ENCODE measurements around the gene CAPNS2.
"Not testable (repeated sequence)": the region's sequence is repeated elsewhere in the genome, so short reads cannot be mapped to it uniquely, and the experiment has no call there.

Gene CAPNS2

DNA sequence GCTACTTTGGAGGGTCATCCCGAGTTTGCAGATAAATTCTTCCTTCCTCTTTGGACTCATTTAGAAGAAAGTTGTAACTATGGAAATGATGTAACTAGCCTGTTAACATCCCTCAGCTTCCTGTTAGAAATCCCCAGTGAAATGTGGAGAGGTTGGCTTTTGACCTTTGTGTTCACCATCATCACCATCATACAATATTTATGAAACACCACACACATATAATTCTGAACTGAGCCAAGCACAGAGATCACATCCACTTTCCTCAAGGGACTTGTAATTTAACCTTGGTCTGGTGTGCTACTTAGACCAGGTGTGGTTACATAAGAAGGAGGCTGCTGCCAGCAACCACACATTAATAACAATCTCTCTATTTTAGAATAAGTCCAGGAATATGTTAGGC is 2.5 kb downstream of the CAPNS2 start:
- no peak for DNase-seq

DNA sequence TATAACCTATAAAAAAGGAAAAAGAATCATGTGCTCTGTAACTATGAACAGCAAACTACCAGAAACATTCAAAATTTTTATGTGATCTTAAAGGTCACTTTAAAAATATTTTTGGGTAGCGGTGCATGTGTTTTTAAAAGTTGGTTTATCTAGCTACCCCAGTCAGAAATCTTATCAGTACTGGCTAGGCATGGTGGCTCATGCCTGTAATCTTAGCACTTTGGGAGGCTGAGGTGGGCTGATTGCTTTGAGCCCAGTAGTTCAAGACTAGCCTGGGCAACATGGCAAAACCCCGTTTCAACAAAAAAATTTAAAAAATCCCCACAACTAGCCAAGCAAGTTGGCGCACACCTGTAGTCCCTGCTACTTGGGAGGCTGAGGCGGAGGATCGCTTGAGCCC is 3.7 kb downstream of the CAPNS2 start:
- no peak for DNase-seq

DNA sequence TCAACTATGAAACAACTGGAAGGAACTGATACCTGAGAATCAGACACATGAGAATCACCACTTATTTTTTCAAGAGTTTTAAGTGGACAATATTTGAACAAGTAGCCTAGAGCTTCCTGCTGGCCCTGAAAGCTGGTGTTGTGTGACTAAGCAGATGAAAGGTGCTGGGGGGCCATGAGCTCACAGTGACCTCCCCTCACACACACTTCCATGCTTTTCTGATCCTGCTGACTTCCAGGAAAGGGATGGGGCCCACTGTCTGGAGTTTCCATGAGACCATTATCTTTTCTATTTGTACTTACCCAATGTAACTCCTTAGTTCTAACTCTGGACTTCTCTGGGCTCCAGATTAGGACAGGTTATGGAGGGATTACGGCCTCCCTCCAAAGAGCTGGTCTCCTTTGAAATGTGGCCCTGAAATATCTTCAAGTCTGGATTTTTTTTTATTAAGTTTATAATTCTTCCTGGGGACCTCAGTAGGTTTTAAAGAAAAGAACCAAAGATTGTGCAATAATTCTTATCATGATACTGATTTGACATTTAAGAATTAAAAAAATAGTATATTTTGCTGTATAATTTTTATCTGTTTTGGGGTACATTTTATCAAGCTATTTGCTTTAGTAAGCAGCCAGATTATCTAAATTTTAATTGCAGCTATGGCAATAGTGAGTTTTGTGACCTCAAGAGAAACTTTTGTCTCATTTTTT is 4.9 kb downstream of the CAPNS2 start:
- DNase-seq, result no peak

DNA sequence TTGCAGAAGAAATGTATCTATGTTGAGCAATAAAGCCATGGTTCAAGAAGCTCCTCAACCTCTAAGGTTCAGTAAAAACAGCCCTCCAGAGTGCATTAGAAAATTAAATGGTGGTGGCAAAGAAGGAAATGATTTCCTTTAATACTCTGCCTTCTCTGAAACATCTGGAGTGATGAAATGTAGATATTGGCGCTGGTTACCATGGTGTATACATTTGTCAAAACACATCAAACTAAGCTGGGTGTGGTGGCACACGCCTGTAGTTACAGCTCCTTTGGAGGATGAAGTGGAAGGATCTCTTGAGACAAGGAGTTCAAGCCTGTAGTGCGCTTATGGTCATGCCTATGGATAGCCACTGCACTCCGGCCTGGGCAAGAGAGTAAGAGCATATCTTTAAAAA is 6.0 kb downstream of the CAPNS2 start:
- DNase-seq, result no peak

DNA sequence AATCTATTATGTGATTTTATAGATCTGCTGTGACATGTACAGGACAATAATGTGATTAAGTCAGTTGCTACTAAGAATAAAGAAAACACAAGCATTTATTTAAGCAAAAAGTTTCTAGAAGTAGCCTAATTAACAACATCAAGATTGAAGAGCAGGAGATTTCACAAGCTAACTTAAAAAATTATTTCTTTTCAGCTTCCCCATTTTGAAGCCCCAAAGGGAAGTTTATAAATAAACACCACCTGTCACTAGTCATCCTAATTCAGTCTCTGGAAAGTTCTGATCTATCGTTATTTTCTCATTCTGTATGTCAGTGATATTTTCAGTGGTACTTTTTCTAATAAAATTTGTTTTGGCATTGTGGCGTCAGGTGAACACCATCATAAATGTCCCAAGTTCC is 8.3 kb downstream of the CAPNS2 start:
- no peak for DNase-seq

DNA sequence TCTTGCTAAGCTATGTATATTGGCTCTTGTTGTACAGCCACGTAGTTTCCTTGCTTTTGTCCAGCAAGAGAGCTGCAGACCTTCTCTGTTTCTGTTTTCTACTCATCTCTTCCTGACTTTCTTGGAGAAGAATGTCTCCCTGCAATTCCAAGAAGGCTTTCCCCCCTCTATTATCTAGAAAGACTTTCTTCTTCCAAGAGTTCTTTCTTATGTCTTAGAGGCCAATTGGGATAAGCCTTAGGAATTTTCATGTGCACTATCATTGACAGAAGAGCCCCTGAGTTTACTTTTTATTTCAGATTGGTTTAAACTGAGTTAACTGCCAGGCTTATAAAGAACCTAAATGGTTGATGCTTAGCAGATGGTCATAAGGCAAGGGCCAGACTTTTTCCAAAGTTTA is 9.0 kb downstream of the CAPNS2 start:
- no peak for DNase-seq

DNA sequence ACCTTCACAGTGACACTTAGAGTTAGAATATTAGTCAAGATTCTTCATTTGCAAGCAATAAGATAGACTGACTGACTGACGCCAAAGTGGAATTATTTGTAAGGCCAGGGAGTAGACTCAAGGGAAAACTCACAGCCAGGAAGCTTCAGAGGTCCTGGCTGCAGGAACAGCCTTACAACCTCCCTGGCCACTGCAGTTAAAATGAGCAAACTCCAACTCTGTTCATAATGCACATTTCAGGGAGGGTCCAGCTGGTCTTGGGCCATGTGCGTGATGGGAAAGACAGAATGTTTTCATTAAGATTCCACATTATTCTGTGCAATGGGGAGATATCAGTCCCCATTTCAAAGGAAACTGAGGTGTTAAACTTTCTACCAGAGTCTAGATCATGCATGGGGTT is 9.9 kb downstream of the CAPNS2 start:
- DNase-seq, result no peak

DNA sequence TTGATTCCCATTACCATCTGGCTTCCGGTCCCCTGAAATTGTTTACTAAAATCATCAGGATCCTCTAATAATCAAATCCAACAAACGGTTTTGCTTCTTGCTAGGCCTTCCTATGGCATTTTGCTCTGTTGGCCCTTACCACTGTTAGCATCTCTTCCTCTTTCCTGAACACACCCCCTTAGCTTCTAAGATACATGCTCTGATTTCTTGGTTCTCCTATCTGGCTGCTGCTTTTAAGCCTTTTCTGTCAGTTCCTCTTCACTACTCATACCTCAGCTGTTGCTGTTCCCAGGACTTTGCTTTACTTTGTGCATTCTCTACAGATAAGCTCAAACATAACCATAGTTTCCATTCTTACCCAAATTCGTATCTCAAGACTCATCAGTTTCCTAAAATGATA is 11.4 kb downstream of the CAPNS2 start:
- DNase-seq, result no peak

DNA sequence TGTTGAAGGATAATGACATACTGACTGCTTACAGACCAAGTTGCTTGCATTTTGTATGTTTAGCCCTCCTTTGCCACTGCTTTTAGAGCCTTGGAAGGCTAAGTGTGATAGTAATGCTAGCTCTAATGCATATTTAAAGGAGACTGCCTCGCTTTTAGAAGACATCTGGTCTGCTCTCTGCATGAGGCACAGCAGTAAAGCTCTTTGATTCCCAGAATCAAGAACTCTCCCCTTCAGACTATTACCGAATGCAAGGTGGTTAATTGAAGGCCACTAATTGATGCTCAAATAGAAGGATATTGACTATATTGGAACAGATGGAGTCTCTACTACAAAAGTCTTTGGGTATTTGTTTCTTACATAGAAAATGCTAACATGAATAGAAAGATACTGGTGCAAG is 19.1 kb downstream of the CAPNS2 start:
- no peak for DNase-seq

DNA sequence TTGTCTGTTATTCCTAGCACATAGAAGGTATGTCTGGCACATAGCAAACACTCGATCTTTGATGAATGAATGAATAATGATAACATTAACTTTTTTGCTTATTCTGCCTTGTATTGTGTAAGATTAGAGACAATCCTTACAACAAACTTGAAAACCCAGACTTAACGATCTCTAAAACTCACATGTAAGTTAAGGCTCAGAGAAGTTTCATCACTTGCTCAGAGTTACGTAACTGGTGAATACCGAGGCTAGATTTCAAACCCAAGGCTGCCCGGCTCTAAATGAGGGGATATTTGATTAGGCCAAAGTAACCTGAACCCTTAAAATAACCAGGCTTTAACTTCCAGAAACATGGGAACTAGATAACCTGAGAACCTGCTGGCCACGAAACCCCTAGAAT is 22.3 kb downstream of the CAPNS2 start:
- no peak for DNase-seq

DNA sequence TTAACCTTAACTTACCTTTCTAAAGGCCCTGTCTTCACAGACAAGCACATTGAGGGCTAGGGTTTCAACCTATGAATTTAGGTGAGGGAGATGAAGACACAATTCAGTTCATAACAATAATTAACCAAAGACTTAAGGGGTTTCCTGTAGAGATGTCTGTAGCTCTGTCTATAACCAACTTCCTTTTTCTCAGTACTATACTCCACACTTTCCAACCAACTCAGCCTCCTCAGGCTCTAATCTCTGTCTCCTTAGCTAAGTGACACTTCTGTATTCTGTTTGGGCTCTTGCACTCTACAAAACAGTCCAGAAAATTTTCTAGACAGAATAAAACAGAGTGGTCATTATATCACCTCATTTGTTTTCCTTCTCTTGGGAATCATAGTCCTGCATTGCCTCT is 25.8 kb downstream of the CAPNS2 start:
- no peak for DNase-seq

DNA sequence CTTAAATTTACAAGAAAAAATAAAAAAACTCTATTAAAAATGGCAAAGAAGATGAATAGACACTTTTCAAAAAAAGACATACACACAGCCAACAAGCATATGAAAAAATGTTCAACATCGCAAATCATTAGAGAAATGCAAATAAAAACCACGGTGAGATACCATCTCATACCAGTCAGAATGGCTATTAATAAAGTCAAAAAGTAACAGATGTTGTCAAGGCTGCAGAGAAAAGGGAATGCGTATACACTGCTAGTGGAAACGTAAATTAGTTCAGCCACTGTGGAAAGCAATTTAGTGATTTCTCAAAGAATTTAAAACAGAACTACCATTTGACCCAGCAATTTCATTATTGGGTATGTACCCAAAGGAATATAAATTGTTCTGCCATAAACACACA is 31.4 kb downstream of the CAPNS2 start:
- DNase-seq, result no peak

DNA sequence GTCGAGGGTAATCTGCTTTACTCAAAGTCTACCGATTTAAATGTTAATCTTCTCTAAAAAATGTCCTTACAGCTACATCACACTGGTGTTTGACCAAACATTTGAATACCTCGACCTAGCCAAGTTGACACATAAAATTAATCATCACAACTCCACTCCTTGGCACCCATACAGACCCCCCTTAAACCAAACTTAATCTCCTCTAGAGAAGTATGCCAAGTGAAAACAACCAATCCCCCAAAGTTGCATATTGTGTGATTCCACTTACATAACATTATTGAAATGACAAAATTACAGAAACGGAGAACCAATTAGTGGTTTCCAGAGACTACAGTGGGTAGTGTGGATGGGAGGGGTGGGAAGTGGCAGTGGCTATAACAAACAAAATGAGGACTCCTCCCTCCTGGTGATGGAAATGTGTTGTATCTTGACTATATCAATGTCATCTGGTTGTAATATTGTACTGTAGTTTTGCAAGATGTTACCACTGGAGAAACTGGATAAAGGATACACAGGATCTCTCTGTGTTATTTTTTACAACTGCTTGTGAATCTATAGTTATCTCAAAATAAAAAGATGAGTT is 39.4 kb downstream of the CAPNS2 start:
- no peak for DNase-seq

DNA sequence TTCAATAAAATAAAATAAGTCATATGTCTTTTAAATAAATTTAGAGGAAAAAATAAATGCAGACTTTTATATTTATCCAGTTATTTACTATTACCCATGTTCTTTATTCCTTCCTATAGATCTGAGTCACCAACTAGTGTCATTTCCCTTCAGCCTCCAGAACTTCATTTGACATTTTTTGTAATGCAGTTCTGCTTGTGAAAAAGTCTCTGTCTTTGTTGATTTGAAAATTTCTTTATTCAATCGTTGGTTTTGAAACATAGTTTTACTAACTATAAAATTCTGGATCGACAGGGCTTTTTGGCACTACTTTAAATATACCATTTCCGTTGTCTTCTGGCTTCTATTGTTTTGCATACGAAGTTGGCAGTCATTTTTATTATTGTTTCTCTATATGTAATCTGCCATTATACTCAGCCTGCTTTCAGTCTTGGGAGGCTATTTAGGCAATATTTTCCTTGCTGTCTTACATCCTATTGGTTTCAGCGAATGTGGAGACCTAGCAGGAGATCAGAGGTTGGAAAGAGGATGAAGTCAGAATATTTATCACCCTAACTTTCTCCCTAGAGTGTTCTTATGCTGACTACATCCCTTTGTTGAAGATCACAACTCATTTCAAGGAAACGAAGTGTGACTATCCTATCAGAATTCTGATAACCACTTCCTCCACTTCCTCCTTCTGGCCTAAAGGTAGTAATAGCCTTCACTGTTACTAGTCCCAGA is 47.3 kb downstream of the CAPNS2 start:
- DNase-seq, result no peak

DNA sequence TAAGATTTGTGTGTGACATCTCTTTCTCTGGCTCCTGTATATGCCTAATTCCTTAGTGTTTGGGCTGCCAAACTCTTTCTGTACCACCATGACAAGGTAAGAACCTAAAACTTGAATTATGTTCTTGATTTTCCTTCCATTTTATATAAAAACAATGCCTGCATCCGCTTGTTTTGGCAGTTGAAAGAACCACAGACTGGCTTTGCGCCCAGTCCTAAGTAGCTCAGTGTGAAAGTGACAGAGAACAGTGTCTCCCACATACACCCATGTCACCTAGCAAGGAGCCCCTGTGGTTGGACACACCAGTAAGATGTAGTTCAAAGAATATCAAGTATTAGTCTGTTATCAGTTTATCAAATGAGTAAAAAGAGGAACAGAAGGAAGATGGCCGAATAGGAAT is 48.6 kb downstream of the CAPNS2 start:
- DNase-seq, result no peak

DNA sequence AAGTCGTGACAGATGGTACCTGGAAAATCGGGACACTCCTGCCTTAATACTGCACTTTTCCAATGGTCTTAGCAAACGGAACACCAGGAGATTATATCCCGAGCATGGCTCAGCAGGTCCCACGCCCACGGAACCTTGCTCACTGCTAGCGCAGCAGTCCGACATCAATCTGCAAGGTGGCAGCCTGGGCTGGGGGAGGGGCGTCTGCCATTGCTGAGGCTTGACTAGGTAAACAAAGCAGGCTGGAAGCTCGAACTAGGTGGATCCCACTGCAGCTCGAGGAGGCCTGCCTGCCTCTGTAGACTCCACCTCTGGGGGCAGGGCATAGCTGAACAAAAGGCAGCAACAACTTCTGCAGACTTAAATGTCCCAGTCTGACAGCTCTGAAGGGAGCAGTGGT is 49.2 kb downstream of the CAPNS2 start:
- DNase-seq, result not testable (repeated sequence)

All from midbrain (tissue), 1 donor.